Stimulated activated CD4-positive, alpha-beta T cell treated with anti-CD3 and anti-CD28 coated beads, Interleukin-15, amount 100 ng/mL, for 1 hour (primary cell): Measurements from ENCODE around the gene CHRM4.

Experiments used
- DNase-seq, 2 donors: peaks; one replicate each; pipeline ENCODE4 v3.0.0-alpha.2; 2020; ENCODE audit warnings: low read depth in 1 of 2, low spot score in 1 of 2

CHRM4 gene

GRCh38 chr11:46391578-46392420 lies at the start of gene CHRM4:
TSS of gene CHRM4 (minus strand) at chr11:46391776. CDS start at chr11:46386557, 5,219 bp downstream.
- no peak for DNase-seq

GRCh38 chr11:46438211-46438610 lies 46.6 kb upstream of the CHRM4 start:
- no peak for DNase-seq

GRCh38 chr11:46437122-46437689 lies 45.6 kb upstream of the CHRM4 start:
- DNase-seq: no peak

- no peak for DNase-seq
Measured at GRCh38 chr11:46436113-46436512, 44.5 kb upstream of the CHRM4 start.

GRCh38 chr11:46435679-46436078 lies 44.1 kb upstream of the CHRM4 start:
- no peak for DNase-seq

GRCh38 chr11:46431211-46431610 lies 39.6 kb upstream of the CHRM4 start:
- DNase-seq: no peak

GRCh38 chr11:46429717-46430116 lies 38.1 kb upstream of the CHRM4 start:
- no peak for DNase-seq

GRCh38 chr11:46427364-46427763 lies 35.8 kb upstream of the CHRM4 start:
- no peak for DNase-seq

GRCh38 chr11:46426233-46426991 lies 34.8 kb upstream of the CHRM4 start:
- DNase-seq: no peak

- no peak for DNase-seq
Measured at GRCh38 chr11:46422588-46422987, 31.0 kb upstream of the CHRM4 start.

- no peak for DNase-seq
Measured at GRCh38 chr11:46421257-46421880, 29.8 kb upstream of the CHRM4 start.

- DNase-seq: no peak
Measured at GRCh38 chr11:46420513-46420912, 28.9 kb upstream of the CHRM4 start.

- no peak for DNase-seq
Measured at GRCh38 chr11:46418751-46419150, 27.2 kb upstream of the CHRM4 start.

GRCh38 chr11:46417711-46418110 lies 26.1 kb upstream of the CHRM4 start:
- DNase-seq: no peak

GRCh38 chr11:46414879-46415278 lies 23.3 kb upstream of the CHRM4 start:
- DNase-seq: no peak

GRCh38 chr11:46414466-46414796 lies 22.9 kb upstream of the CHRM4 start:
- DNase-seq: no peak

- no peak for DNase-seq
Measured at GRCh38 chr11:46413760-46414465, 22.3 kb upstream of the CHRM4 start.

- no peak for DNase-seq
Measured at GRCh38 chr11:46410021-46410420, 18.4 kb upstream of the CHRM4 start.

- no peak for DNase-seq
Measured at GRCh38 chr11:46408407-46408986, 16.9 kb upstream of the CHRM4 start.

- DNase-seq: no peak
Measured at GRCh38 chr11:46407635-46408034, 16.1 kb upstream of the CHRM4 start.
